CD4-positive, alpha-beta T cell treated with Interleukin-15 for 4 hours (primary cell): Measurements from ENCODE around the gene CCDC142.
"Not testable (repeated sequence)": the region's sequence is repeated elsewhere in the genome, so short reads cannot be mapped to it uniquely, and the experiment has no call there.

Source experiments
- DNase-seq: peaks from one replicate; pipeline ENCODE4 v3.0.0-alpha.2; 2020; ENCODE audit warnings: low spot score

The CCDC142 gene

DNA sequence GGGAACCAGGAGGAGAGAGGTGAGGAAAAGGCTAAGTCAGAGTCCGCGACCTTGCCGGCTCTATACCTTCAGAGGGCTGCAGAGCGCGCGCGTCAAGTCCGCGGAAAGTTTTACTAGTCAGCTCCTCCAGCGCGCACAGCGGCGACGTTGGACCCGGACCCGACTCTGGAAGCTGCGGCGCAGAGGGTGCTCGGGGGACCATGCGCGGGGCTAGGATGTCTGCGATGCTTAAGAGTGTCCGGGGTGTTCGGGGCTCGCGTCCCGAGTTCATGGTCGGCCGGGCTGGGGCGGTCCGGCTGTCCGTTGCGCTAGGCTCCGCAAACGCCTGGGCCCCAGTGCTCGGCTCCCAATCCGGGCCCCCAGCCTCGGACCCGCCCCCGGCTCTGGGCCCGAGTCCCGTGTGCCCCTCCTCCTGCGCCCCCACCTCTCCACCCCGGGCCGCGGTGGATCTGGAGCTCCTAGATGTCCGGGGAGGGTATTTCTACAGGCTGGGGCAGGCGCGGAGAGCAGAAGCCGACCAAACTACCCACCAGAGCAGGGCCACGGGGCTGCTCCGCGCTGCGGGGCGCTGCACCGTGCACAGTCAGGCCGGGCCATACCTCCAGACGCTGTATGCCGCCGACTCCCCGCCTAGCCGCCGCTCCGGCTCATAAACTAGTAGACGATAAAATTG is 16.6 kb upstream of the CCDC142 start, which contains the start of gene LBX2:
Gene LBX2 (minus strand): TSS at position 337 of the 673 bp plus-strand sequence. CDS start 66 bp downstream, at position 271.
- DNase-seq = no peak

- DNase-seq = peak; percentile 45
Observed at GRCh38 chr2:74498500-74499266, 15.9 kb upstream of the CCDC142 start.

GRCh38 chr2:74497777-74498499 is 15.1 kb upstream of the CCDC142 start:
- DNase-seq = no peak

DNA sequence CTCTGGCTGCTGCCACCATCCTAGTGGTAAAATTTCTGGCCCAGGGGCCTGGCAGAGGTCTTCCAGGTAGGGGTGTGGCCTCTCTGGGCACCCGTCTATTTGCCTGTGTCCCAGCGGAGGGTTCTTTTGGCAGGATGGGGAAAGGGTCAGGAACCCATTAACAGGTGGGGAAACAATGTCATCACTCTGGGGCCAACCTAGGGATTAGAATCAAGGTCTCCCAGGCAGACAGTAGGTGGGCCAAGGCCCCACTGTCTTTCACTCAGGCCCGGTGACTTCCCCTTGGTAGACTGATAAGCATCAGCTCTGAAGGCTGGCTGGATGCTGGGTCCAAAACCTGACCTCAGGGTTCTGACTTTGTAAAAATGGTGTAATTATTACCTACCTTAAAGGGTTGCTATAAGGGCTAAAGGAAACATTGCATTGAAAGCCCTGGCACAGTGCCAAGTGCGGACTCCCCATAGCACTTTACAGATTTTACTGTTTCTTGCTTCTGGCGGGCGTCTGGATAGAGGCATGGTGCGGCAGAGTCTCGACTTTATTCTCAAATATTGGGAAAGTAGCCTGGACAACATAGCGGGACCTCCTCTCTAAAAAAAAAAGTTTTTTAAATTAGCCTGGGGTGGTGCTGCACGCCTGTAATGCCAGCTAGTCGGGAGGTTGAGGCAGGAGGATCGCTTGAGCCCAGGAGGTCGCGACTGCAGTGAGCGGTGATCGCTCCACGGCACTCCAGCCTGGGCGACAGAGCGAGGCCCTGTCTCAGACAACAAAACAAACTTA is 14.4 kb upstream of the CCDC142 start:
- no peak for DNase-seq

DNA sequence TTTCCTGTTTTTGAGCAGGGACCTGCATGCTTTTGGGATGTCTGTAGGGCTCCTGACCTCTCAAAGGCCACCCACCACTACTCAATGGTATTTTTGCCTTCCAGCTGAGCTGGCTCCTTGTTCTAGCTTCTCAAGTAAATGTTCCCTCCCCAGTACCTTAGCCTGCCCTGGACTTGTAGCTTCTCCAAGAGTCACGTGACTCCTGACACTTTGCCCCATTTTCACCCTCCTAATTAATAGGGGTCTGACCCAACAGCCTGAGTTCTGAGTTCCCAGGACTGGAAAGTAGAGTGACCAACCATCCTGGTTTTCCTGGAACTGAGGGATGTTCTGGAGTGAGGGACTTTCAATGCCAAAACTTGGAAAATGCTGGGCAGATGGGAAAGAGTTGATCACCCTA is 12.6 kb upstream of the CCDC142 start:
- DNase-seq = no peak

DNA sequence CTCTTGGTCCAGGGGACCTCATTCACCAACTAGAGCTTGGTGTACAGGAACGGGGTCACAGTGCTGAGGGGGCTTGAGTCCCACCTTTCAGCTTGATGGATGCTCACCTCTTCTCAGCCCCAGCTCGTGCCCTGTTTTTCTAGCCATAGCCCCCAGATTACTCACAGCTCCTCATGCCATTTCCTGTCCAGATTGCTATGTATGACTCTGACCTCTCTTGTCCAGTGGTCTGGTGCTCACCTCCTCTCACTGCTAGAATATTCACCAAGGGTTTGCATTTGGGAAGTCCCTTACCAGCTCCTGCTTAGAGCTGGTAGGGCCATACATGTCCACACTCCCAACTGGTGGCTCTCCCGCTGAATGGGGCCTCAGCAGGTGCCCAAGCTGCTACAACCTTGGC is 10.7 kb upstream of the CCDC142 start:
- no peak for DNase-seq

DNA sequence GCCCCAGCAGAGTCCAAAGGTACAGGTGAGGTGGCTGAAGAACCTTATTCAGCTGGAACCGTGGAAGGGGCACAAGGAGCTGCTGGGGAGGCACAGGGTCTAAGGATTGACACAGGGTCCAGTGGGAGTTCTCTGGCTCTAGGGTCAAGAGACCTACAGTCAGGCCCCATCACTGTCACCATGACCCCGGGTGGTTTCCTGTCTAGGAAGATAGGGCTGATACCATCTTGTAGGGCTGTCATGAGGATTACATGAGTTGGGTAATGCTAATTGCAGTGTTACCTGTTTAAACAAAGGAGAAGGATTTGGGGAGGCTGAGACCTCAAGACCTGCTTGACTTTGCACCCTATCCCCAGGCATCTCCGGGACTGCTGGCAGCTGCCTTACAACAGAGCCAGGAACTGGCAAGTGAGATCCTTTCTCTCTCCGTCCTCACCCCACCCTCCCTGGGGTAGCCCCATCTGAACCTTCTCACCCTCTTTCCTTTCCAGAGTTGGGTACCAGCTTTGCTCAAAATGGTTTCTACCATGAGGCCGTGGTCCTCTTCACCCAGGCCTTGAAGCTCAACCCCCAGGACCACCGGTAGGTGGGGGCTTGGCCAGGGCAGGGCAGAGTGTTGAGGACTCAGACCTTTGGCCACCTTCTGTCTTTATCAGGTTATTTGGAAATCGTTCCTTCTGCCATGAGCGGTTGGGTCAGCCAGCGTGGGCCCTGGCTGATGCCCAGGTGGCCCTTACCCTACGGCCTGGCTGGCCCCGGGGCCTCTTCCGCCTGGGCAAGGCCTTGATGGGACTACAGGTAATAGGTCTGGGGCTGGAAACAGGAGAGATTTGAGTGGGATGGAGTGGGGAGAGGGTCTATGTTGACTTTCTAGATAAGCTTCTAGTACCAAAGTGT is 9.1 kb upstream of the CCDC142 start:
- no peak for DNase-seq

DNA sequence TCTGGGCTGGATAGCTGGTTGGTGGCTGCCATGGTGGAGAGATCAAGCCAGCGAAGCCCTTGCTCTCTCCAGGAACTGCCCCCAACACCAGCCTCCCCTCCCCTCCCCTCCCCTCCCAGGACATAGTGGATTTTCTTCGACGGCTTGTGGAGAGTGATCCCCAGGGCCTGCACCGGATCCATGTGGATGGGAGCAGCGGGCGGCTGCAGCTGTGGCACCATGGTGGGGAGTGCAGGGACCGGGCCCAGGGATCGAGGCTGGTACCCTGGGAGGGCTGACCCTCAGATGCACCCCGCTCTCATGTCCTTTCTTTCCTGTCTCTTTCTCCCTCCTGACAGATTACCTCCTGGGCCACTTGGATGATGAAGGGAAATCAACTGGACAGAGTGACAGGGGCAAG is 7.1 kb upstream of the CCDC142 start:
- DNase-seq = no peak

DNA sequence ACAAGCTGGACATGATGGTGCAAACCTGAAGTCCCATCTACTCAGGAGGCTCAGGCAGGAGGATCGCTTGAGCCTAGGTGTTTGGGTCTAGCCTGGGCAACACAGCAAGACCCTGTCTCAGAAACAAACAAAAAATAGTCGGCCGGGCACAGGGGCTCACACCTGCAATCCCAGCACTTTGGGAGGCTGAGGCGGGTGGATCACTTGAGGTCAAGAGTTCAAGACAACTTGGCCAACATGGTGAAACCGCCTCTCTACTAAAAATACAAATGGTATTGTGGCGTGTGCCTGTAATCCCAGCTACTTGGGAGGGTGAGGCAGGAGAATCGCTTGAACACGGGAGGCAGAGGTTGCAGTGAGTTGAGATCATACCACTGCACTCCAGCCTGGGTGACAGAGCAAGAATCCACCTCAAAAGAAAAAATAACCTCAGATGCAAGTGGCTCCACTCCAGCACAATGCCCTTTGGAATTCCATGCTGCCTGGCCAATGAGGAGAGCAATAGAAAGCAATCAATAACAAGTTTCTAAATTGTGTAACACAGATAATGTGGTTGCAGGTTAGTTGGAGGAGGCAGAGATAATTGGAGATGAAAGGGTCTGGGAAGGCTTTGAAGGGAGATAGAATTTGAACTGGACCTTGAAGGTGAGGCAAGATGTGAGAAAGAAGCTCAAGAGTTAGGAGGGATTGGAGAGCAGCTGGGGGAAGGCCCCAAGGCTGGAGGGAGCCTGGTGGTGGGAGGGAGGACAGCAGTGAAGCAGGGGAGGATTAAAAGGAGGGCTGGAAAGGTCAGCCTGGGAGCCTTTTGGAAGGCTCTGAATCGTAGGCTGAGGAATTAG is 6.1 kb upstream of the CCDC142 start:
- DNase-seq = no peak

DNA sequence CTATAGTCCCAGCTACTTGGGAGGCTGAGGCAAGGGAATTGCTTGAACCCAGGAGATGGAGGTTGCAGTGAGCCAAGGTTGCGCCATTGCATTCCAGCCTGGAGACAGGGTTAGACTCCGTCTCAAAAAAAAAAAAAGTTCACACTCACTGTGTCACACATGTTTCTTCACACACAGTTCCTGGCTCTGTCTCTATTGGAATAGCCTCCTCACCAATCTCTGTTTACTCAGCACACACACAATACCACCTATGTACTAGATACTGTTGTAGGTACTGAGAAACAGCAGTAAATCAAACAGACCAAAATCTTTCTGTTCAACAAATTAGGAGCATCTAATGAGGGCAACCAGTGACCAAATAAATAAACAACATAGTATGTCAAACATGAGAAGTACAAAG is 3.3 kb upstream of the CCDC142 start:
- no peak for DNase-seq

GRCh38 chr2:74483675-74484164 is 922 bp upstream of the CCDC142 start:
- not testable (repeated sequence) for DNase-seq

GRCh38 chr2:74481961-74482800 is 617 bp downstream of the CCDC142 start:
- DNase-seq = peak; percentile 53

- DNase-seq = no peak
Observed at GRCh38 chr2:74481431-74481830, 1.4 kb downstream of the CCDC142 start.

GRCh38 chr2:74474899-74475298 is 7.9 kb downstream of the CCDC142 start:
- DNase-seq = no peak

GRCh38 chr2:74474481-74474880 is 8.3 kb downstream of the CCDC142 start:
- no peak for DNase-seq

GRCh38 chr2:74472945-74473258 is 9.9 kb downstream of the CCDC142 start:
- DNase-seq = no peak

GRCh38 chr2:74472086-74472944 is 10.5 kb downstream of the CCDC142 start, which contains the start of gene MRPL53:
Gene MRPL53 (minus strand): TSS chr2:74472680. CDS start chr2:74472660, 20 bp downstream.
- DNase-seq = peak; percentile 96
